SK-N-SH (cell line): ENCODE data around the gene BNIP5.

Experiments
- CTCF ChIP-seq: fragments of 200-600 bp; sonication (generic); IDR thresholded peaks from 2 replicates; pipeline ENCODE4 v1.6.1; 2017; ENCODE audit warnings: antibody characterized with exemption, mild to moderate bottlenecking, moderate library complexity
- MAX ChIP-seq: IDR thresholded peaks from 2 replicates; pipeline ENCODE4 v1.4.0; 2012; ENCODE audit warnings: low read depth
- RCOR1 ChIP-seq: fragments of 150-350 bp; IDR thresholded peaks from 2 replicates; pipeline ENCODE4 v1.6.1; 2017; ENCODE audit warnings: antibody characterized with exemption, low read length

- TF ChIP-seq MAX (no peak), CTCF (no peak), RCOR1 (no peak)
Observed at GRCh38 chr6:36361071-36361470, 24.4 kb upstream of the BNIP5 start.
